ENCODE data around the gene AIFM3. TPM values are rescaled to one million over a fixed set of nuclear protein-coding genes. Genes with fewer than 3 reads are reported as not detected.

AIFM3 gene
- total RNA-seq, 3 donors from 2014 or later: 73.1 to 239 (median 181) TPM

DNA sequence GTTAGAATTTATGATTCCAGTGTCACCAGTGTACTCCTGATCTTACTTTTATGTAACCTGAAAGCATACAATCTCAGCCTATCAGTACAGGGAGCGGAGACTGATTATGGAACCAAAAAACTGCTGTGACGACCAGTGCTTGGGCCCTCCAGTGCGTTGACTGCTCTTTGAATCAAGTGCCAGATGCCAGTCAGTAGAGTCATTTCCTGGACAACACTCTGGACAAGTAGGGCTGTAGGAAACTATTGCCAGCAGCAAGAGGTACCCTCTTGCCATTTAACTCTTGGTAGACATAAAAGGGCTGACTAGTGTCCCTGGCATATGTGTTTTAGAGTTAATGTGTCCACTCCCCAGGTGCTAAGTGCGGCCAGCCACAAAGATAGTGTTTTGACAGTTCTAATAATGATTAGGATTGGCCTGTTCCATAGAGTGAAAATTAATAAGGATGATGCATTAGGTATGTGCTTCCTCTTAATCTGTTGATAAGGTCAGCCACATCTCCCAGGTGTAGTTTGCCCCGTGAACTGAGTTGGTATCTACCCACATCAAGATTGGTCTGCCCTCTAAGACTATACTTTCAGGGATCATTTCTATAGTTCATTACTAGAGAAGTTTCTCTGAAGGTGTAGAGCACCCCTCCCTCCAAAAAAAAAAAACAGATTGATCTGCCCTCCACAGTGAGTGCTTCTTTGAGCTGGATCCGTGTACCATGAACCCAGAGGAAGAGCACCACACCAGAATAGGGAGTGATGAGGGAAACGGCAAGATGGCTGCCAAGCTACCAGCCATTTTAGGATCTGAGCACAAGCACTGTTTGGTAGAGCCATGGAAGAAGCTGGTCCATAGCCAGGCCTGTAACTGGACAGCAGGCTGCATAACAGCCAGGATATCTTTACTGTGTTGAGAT is 20.7 kb upstream of the AIFM3 start:
- H3K36me3 ChIP-seq (ENCODE audit: low read depth): peaks cover 5% of the 10 kb centered on the region
- peaks cover 32% of the 10 kb centered on the region for H3K4me1 ChIP-seq (ENCODE audit: low read depth)
- no peaks in the 10 kb centered on the region for H3K9me3 ChIP-seq
- DNase-seq: no peak
- no peak for ATAC-seq
- intact Hi-C loops (cut with DNase I, micrococcal nuclease): no loop called here
- H3K4me3 ChIP-seq: no peak overlapping the region
- TF ChIP-seq CTCF (IDR thresholded peaks at IDR 0.05): no peak

GRCh38 chr22:20946991-20947390 is 20.1 kb upstream of the AIFM3 start:
- Histone ChIP-seq H3K9me3 (no peaks in the 10 kb centered on the region), H3K4me1 (ENCODE audit: low read depth) (peaks cover 39% of the 10 kb centered on the region), H3K4me3 (no peak overlapping the region), H3K36me3 (ENCODE audit: low read depth) (peaks cover 5% of the 10 kb centered on the region)
- no peak for TF ChIP-seq CTCF (IDR thresholded peaks at IDR 0.05)
- intact Hi-C loops (cut with DNase I, micrococcal nuclease): no loop called here
- ATAC-seq (no peak), DNase-seq (peak in 1 of 3 donors; percentile 19)

DNA sequence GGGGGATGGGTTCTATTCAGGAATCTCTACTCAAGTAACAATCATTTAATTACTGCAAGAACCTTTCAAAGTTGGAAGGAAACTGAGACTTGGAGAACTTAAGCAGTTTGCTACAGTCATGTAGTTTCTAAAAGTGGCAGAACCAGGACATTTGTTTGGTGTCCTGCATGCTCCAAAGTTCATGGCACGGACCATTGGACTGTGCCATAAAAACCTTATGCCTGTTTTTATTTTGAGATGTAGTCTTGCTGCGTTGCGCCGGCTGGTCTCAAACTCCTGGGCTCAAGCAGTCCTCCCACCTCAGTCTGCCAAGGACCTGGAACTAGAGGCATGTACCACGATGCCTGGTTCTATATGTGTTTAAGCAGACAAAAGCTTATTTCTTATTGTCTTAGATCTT is 18.6 kb upstream of the AIFM3 start:
- DNase-seq: peak in 2 of 3 donors; percentile 40 to 52
- intact Hi-C loops (cut with DNase I, micrococcal nuclease): no loop called here

DNA sequence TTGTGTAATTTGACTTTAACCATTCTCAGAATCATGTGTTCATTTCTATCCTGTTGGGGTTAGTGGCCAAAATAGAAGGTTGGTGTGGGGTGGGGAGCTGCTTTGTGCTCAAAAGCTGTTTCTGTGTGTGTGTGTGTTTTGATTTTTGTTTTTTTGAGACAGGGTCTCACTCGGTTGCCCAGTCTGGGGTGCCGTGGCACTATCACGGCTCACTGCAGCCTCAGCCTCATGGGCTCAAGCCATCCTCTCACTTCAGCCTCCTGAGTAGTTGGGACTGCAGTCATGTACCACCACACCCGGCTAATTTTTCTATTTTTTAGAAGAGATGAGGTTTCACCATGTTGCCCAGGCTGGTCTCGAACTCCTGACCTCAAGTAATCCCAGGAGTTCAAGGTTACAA is 18.1 kb upstream of the AIFM3 start:
- DNase-seq: peak in 1 of 3 donors; percentile 18
- TF ChIP-seq CTCF (IDR thresholded peaks at IDR 0.05): no peak
- intact Hi-C loops (cut with DNase I, micrococcal nuclease): no loop called here

More for the DNA sequence above, 18.6 kb upstream of the AIFM3 start:
- no peak overlapping the region for H3K4me3 ChIP-seq
- peaks cover 54% of the 10 kb centered on the region for H3K4me1 ChIP-seq (ENCODE audit: low read depth)
- no peak for TF ChIP-seq CTCF (IDR thresholded peaks at IDR 0.05)
- H3K9me3 ChIP-seq: no peaks in the 10 kb centered on the region
- peaks cover 5% of the 10 kb centered on the region for H3K36me3 ChIP-seq (ENCODE audit: low read depth)
- ATAC-seq: peak; percentile 15

GRCh38 chr22:20949698-20950183 is 17.3 kb upstream of the AIFM3 start:
- Histone ChIP-seq H3K36me3 (ENCODE audit: low read depth) (peaks cover 5% of the 10 kb centered on the region), H3K4me1 (ENCODE audit: low read depth) (peaks cover 67% of the 10 kb centered on the region), H3K4me3 (no peak overlapping the region), H3K9me3 (no peaks in the 10 kb centered on the region)
- intact Hi-C loops (cut with DNase I, micrococcal nuclease): no loop called here
- ATAC-seq: no peak
- TF ChIP-seq CTCF (IDR thresholded peaks at IDR 0.05): no peak
- no peak for DNase-seq

More for the DNA sequence above, 18.1 kb upstream of the AIFM3 start:
- H3K4me1 ChIP-seq (ENCODE audit: low read depth): peaks cover 59% of the 10 kb centered on the region
- peaks cover 5% of the 10 kb centered on the region for H3K36me3 ChIP-seq (ENCODE audit: low read depth)
- H3K9me3 ChIP-seq: no peaks in the 10 kb centered on the region
- ATAC-seq: no peak
- H3K4me3 ChIP-seq: no peak overlapping the region

Data from mucosa of descending colon (tissue), 3 donors.